ENCODE results near the gene SERPINB4. TPM values are rescaled to one million over a fixed set of nuclear protein-coding genes. Genes with fewer than 3 reads are reported as not detected.
"Not testable (repeated sequence)": the region's sequence is repeated elsewhere in the genome, so short reads cannot be mapped to it uniquely, and the experiment has no call there.

The SERPINB4 gene
- total RNA-seq, result not detected

DNA sequence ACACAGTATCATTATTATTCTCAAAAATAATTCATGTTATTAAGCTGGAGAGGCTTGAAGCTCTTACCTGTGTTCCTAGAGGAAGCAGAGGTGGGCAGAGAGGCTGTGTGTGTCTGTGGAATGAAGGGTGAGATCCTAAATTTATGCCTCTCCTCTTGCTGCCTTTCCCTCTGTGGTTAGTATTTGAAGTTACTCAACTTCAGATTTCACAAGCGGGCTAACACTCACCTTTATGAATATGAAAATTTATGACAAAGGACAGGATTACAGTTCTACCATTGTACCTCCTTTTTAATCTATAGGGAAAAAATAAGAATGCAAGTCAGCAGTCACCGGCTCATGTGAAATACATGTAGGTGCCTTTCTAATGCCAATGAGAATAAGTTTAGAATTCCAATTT is at the start of gene SERPINB4:
SERPINB4 (minus strand) TSS at position 115 of the 400 bp plus-strand sequence. CDS start 679 bp downstream, outside the sequence.
- DNase-seq (ENCODE audit: low spot score); intact Hi-C loops (cut with DNase I); ATAC-seq: not testable (repeated sequence)

- intact Hi-C loops (cut with DNase I), result no loop called here
- no peak for DNase-seq (ENCODE audit: low spot score)
- ATAC-seq, result no peak
These were observed 45.0 kb upstream of the SERPINB4 start for GRCh38 chr18:63689064-63689463.

GRCh38 chr18:63686871-63687270 is 42.8 kb upstream of the SERPINB4 start:
- intact Hi-C loops (cut with DNase I), result no loop called here
- no peak for ATAC-seq
- no peak for DNase-seq (ENCODE audit: low spot score)

DNA sequence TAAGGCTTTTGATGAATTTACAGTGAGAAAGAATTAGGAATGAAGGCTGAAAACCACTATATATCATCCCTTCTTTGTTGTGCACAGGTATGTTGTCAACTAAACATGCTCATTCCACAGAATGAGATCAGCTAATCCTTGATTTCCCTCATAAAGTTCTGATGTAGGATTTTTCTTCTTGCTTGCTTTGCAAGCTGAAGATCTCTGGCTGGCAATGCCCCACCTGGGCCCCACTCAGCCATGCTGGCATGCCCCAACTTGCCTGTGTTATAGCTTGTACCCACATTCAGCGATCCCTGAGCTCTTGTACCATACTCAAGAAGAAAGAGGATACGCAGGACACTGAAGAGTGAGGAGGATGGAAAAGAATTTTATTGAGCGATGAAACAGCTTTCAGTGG is 40.7 kb upstream of the SERPINB4 start:
- DNase-seq (ENCODE audit: low spot score), result no peak
- no peak for ATAC-seq
- intact Hi-C loops (cut with DNase I), result no loop called here

- DNase-seq (ENCODE audit: low spot score) (no peak), ATAC-seq (no peak)
- intact Hi-C loops (cut with DNase I), result no loop called here
These were observed 39.8 kb upstream of the SERPINB4 start for GRCh38 chr18:63683890-63684289.

- ATAC-seq (peak; percentile 62), DNase-seq (ENCODE audit: low spot score) (no peak)
- intact Hi-C loops (cut with DNase I), result no loop called here
These were observed 39.1 kb upstream of the SERPINB4 start for GRCh38 chr18:63683152-63683551.

DNA sequence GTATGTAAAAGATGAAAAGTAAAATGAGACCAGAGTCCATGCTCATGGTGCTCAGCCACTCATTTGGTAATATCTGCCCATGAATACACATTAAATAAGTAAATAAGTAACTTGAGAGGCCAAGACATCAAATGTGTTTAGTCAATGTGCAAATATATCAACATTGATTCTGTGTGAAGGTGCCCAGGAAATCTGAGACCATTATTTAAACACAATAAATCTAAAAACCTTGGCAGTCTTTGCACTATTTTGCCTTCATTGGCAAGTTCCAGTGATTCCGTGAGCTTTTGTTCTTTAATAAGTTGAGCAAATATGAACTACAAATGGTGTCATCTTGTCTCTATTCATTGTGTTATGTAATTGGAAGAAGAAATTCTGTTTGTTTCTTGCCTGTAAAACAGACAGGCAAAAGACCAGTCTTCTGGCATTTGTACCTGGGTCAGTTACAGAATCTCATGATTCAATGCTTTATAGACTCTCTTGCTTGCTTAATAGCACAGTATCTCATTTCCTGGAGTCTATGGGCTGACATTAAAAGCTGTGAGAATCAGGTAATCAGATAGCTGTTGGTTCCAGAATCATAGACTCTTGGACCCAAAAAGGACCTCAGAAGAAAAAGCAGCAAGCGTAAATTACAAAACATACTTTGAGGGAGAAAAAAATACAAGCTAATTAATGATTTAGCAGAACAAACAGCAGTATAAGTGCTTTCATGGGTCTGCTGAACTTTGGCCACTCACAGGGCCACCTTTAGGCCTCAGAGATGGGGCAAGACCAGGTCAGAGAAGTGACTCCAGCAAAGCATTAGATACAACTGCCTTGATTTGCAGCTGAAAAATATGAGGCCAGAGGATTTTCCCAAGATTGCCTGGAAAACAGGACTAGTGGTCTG is 37.6 kb upstream of the SERPINB4 start:
- DNase-seq (ENCODE audit: low spot score), result no peak
- intact Hi-C loops (cut with DNase I), result no loop called here

DNA sequence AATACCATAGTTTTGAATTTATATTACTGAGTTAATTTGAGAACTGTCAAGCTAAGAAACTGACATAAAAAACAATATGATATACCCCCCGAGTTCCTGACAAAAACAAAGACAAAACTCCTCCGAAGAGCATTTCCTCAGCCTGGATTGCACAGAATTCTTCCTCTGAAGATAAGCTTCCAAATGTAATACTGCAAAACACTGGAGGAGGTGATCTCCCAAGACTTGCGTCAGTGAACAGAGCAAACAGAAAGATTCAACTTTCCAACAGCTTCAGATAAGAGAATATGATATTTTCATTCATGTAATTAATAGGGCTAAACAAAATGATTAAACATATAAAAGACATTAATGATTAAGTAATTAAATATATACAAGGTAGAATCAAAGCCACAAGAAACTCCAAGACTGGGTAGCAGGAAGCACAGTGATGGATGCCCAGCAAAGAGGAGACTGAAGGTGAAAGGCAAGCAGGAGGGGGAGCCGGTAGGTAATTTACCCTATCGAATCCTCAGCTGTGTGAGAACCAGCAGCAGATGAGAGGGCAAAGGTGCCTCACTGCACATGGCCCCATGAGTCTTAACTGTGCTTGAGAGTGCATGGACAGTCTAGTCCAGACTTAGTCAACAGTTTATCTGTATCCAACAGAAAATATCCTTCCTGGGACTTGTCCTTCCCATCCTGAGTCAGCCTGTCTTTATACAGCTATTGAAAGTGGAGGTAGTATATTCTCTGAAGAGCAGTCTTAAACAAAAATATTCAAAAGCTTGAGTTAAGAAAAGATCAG is 36.0 kb upstream of the SERPINB4 start:
- DNase-seq (ENCODE audit: low spot score) (no peak), ATAC-seq (no peak)
- intact Hi-C loops (cut with DNase I), result no loop called here

More for the DNA sequence above, 37.6 kb upstream of the SERPINB4 start:
- ATAC-seq, result no peak

DNA sequence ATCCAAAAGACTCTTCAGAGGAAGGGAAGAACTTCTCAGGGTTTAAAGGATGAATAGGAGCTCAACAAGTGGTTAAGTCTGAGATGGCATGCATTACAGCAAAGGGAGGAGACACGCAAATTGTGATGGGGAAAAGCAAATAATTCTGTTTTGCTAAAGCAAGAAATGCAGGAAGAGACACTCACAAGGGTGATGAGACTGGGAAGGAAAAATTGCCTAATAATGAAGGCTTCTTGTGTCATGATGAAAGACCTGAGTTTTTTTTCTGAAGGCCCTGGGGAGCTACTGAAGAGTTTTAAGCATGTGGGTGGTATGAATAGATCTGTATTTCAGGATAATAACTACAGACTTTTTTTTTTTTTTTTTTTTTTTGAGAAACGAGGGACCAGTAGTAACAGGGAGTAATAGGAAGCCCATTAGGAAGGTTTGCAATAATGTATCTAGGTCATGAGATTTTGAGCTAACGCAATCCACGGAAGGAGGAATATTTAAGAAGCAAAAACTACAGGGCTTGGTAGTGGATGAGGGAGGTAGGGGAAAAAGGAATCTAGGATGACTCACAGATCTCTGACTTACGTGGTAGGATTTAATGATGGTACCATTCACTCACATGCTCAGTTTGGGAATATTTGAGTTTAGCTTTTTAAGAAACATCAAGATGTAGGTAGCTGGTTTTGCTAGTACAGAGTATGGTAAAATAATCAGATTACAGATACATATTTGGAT is 33.6 kb upstream of the SERPINB4 start:
- DNase-seq (ENCODE audit: low spot score), result no peak
- intact Hi-C loops (cut with DNase I), result no loop called here
- no peak for ATAC-seq

DNA sequence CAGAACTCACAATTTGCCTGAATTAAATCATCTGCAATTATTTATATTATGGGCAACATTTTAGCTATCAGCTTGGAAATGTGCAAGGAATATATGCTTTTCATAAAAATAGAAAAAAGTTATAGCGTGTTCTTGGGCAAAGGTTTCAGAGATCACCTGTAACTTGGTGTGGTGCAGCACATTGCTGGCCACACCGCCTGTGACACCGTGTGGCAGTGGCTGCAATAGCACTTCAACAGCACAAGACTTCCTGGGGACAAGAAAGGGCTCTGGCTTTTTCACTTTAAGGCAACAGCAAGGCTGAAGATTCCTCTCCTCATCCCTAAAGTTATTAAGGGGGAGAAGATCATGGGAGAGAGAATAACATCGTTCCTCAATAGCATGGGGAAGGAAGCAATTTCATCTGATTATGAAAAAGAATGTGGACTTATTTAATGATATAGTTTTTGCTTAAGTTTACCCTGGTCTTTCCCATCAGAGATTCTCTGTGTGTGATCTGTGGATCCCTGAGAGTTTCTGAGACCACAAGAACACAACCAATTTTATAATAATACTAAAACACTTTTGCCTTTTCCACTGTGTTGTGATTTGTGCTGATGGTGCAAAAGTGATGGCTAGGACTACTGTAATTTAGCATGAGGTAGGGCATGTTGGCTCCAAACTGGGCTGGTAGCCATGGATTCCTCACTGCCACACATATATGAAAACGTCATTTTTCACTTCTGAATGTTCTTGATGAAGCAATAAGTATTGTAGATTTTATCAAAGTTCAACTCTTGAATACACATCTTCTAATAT is 32.7 kb upstream of the SERPINB4 start:
- intact Hi-C loops (cut with DNase I), result no loop called here
- DNase-seq (ENCODE audit: low spot score) (no peak), ATAC-seq (no peak)

DNA sequence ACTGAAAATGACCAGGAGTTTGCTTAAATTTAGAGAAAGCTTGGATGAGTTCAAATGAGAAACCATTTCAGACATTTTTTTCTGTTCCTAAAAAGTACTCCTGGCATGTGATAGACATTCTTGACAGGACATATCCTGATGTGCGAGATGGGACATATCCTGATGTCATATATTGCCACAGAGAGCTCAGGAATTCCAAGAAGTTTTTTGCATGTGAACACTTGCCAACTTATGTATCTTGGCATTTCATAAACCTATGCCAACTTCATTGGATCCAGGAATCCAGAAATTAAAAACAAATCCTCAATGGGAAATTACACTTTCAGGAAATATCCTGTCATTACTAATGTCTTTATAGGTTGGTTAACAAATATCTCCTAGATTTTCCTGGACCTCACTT is 20.5 kb upstream of the SERPINB4 start:
- DNase-seq (ENCODE audit: low spot score) (no peak), ATAC-seq (no peak)
- intact Hi-C loops (cut with DNase I), result no loop called here

- ATAC-seq; intact Hi-C loops (cut with DNase I); DNase-seq (ENCODE audit: low spot score): not testable (repeated sequence)
These were observed 17.7 kb upstream of the SERPINB4 start, which contains the start of gene SERPINB3 for GRCh38 chr18:63661750-63662149. TSS of gene SERPINB3 (minus strand) at chr18:63661893. CDS start at chr18:63661216, 677 bp downstream.

DNA sequence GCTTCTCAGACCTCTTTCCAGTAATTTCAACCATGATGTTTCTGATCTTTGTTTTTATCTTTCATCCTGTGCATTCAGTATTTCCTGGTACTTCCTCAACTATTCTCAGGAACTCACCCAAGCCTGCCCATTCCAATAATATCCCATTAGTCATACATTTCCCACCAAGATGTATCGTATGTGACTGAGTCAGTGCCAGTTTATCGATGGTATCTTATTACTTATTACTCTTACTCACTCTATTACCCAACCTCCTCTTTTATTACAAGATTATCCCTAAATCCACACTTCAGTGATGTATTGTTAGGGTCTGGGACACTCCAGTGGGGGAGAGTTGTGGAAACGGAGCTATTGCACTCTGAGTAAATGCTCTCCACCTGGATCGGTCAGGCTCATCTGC is 14.9 kb upstream of the SERPINB4 start:
- intact Hi-C loops (cut with DNase I); DNase-seq (ENCODE audit: low spot score); ATAC-seq: not testable (repeated sequence)

DNA sequence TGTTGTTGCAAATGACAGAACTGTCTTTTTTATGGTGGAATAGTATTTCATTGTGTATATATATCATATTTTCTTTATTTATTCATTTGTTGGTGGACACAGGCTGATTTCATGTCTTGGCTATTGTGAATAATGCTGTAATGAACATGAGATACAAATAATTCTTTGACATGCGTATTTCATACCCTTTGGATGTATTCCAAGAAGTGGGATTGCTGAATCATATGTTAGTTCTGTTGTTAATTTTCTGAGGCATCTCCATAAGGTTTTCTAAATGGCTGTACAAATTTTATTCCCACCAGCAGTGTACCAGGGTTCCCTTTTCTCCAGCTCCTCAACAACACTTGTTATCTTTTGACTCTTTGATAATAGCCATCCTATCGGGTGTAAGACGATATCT is 6.2 kb upstream of the SERPINB4 start:
- ATAC-seq; intact Hi-C loops (cut with DNase I); DNase-seq (ENCODE audit: low spot score): not testable (repeated sequence)

- ATAC-seq, result no peak
These were observed 4.2 kb upstream of the SERPINB4 start for GRCh38 chr18:63648241-63648640.

GRCh38 chr18:63646936-63647335 is 2.9 kb upstream of the SERPINB4 start:
- no peak for DNase-seq (ENCODE audit: low spot score)
- no peak for ATAC-seq
- intact Hi-C loops (cut with DNase I), result no loop called here

More at GRCh38 chr18:63648241-63648640, 4.2 kb upstream of the SERPINB4 start:
- DNase-seq (ENCODE audit: low spot score), result no peak
- intact Hi-C loops (cut with DNase I), result no loop called here

DNA sequence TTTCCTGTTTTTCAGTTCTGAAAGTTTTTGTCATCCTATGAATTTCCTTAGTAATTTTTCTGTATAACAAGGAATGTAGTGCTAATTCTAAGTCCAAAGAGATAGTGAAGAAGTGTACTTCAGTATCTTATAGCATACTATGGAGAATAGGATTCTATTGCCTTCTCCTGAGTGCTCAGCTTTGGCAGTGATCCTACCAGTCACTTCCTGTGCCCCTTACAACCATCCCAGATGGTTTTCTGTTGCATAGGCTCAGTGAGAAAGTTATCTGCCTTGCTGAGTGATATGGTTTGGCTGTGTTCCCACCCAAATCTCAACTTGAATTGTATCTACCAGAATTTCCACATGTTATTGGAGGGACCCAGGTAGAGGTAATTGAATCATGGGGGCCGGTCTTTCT is 638 bp upstream of the SERPINB4 start:
- intact Hi-C loops (cut with DNase I); ATAC-seq; DNase-seq (ENCODE audit: low spot score): not testable (repeated sequence)

- intact Hi-C loops (cut with DNase I); DNase-seq (ENCODE audit: low spot score); ATAC-seq: not testable (repeated sequence)
These were observed 1.2 kb downstream of the SERPINB4 start for GRCh38 chr18:63642668-63643356.
